Stimulated activated CD4-positive, alpha-beta T cell treated with anti-CD3 and anti-CD28 coated beads, Interleukin-4, amount 100 ng/mL, for 48 hours (primary cell): ENCODE measurements around the gene MGLL.
A peak's percentile ranks its signal among the peaks of the same experiment; 100 is the strongest.
"Not testable (repeated sequence)": the region's sequence is repeated elsewhere in the genome, so short reads cannot be mapped to it uniquely, and the experiment has no call there.

Source experiments
- DNase-seq, 2 donors: peaks; one replicate each; pipeline ENCODE4 v3.0.0-alpha.2; 2020; ENCODE audit warnings: low read depth in 2 of 2

Gene MGLL

GRCh38 chr3:127709320-127710060 lies 112.8 kb downstream of the MGLL start:
- DNase-seq: no peak

- no peak for DNase-seq
Observed at GRCh38 chr3:127708837-127709236, 113.5 kb downstream of the MGLL start.

- DNase-seq: no peak
Observed at GRCh38 chr3:127707851-127708411, 114.4 kb downstream of the MGLL start.

GRCh38 chr3:127706785-127707351 lies 115.4 kb downstream of the MGLL start:
- no peak for DNase-seq

- no peak for DNase-seq
Observed at GRCh38 chr3:127706312-127706711, 116.0 kb downstream of the MGLL start.

- not testable (repeated sequence) for DNase-seq
Observed at GRCh38 chr3:127704840-127705239, 117.5 kb downstream of the MGLL start.

GRCh38 chr3:127702151-127702578 lies 120.2 kb downstream of the MGLL start:
- DNase-seq: no peak

- no peak for DNase-seq
Observed at GRCh38 chr3:127701280-127701911, 120.9 kb downstream of the MGLL start.

- no peak for DNase-seq
Observed at GRCh38 chr3:127700406-127700805, 121.9 kb downstream of the MGLL start.

GRCh38 chr3:127699416-127700300 lies 122.7 kb downstream of the MGLL start:
- DNase-seq: no peak

GRCh38 chr3:127698691-127699415 lies 123.5 kb downstream of the MGLL start:
- no peak for DNase-seq

GRCh38 chr3:127698286-127698685 lies 124.0 kb downstream of the MGLL start:
- DNase-seq: no peak

- peak in 1 of 2 donors; percentile 55 for DNase-seq
Observed at GRCh38 chr3:127697551-127698240, 124.6 kb downstream of the MGLL start.

- DNase-seq: peak in 1 of 2 donors; percentile 19
Observed at GRCh38 chr3:127694467-127695215, 127.7 kb downstream of the MGLL start.

- no peak for DNase-seq
Observed at GRCh38 chr3:127693336-127693843, 128.9 kb downstream of the MGLL start.

GRCh38 chr3:127692501-127693335 lies 129.6 kb downstream of the MGLL start:
- no peak for DNase-seq

- DNase-seq: no peak
Observed at GRCh38 chr3:127691974-127692373, 130.3 kb downstream of the MGLL start.

GRCh38 chr3:127691489-127691888 lies 130.8 kb downstream of the MGLL start:
- DNase-seq: no peak
